Measurements from ENCODE around the gene DFFB. TPM values are rescaled to one million over a fixed set of nuclear protein-coding genes. Genes with fewer than 3 reads are reported as not detected.

DFFB gene
- total and polyA plus RNA-seq, 7 experiments from 2014 or later, result 9.8 to 27.7 (median 14.9) TPM

DNA sequence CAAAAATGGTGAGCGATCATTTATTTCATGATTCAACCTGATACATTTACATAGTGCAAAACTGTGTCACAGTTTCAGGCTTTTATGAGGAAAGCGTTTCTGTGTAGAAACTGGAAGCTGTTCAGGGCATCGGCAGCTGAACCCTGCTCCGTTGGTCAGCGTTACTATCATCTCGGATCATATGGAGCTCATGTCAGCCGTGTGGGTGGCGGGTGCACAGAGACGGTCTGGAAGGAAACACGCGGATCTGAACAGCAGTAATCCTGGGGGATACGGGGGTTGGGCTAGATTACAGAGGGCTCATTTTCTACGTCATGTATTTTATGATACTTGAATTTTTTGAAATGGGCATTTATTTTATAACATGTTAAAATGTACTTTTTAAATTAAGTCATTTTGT, 27.7 kb downstream of the DFFB start:
- no peak overlapping the region for H3K27ac ChIP-seq (ENCODE audit: low read depth, low read length)
- no peak for ATAC-seq
- H3K4me3 ChIP-seq (ENCODE audit: low read length), result no peak overlapping the region
- no peaks in the 10 kb centered on the region for H3K9me3 ChIP-seq (ENCODE audit: control insufficient read depth in 2 of 3, low read length in 3 of 3)
- Mint-ChIP-seq H3K27me3 (no peaks in the 10 kb centered on the region), H3K36me3 (peaks cover 12 to 45% (median 19%) of the 10 kb centered on the region in 5 donors), H3K4me1 (peaks cover 0 to 6% (median 0%) of the 10 kb centered on the region in 7 donors), H3K4me3 (no peak overlapping the region), H3K9me3 (peaks cover 0 to under 1% (median 0%) of the 10 kb centered on the region in 11 donors), H3K27ac (peak overlapping the region in 1 of 9 donors; percentile 17)
- peaks cover 0 to 11% of the 10 kb centered on the region in 2 donors for H3K4me1 ChIP-seq (ENCODE audit: control insufficient read depth in 2 of 2, insufficient read depth in 2 of 2, low read length in 2 of 2)
- intact Hi-C loops (cut with micrococcal nuclease), result no loop called here
- no peaks in the 10 kb centered on the region for H3K27me3 ChIP-seq (ENCODE audit: control insufficient read depth in 2 of 2, insufficient read depth in 2 of 2, low read length in 2 of 2)
- H3K36me3 ChIP-seq (ENCODE audit: control insufficient read depth in 2 of 3, insufficient read depth in 3 of 3, low read length in 3 of 3), result peaks cover 0 to 70% (median 10%) of the 10 kb centered on the region in 3 experiments
- ChIA-PET POLR2A (no interaction called here), CTCF (interaction anchor here (0.6 to 0.7 kb wide), 2 partner anchors 21 to 130 kb away, joined by 3 read pairs; no protein-coding TSS in a partner anchor)
- no peak for DNase-seq

DNA sequence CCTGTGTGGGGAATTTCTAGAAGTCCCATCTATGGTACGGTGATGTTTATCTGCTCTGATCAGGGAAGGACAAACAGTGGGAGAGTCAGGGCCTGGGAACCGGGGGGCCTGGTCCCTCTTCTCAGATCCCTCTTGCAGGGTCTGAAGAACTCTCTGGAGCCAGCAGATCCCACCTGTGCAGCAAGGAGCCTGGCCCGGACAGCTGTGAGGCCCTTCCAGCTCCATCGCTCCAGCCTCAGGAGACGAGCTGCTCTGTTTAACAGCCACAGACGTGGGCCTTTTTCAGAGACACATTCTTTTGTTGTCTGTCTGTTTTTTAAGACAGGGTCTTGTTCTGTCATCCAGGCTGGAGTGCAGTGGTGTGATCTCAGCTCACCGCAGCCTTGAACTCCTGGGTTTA, 28.3 kb downstream of the DFFB start:
- no peak overlapping the region for H3K27ac Mint-ChIP-seq
- CTCF ChIA-PET, result no interaction called here
- H3K9me3 Mint-ChIP-seq, result no peaks in the 10 kb centered on the region
- Histone ChIP-seq H3K4me3 (ENCODE audit: low read length) (no peak overlapping the region), H3K4me1 (ENCODE audit: control insufficient read depth in 2 of 2, insufficient read depth in 2 of 2, low read length in 2 of 2) (peaks cover 0 to 17% of the 10 kb centered on the region in 2 donors), H3K9me3 (ENCODE audit: control insufficient read depth in 2 of 3, low read length in 3 of 3) (no peaks in the 10 kb centered on the region), H3K27ac (ENCODE audit: low read depth, low read length) (no peak overlapping the region), H3K36me3 (ENCODE audit: control insufficient read depth in 2 of 3, insufficient read depth in 3 of 3, low read length in 3 of 3) (peaks cover 0 to 70% (median 8%) of the 10 kb centered on the region in 3 experiments), H3K27me3 (ENCODE audit: control insufficient read depth in 2 of 2, insufficient read depth in 2 of 2, low read length in 2 of 2) (no peaks in the 10 kb centered on the region)
- DNase-seq, result no peak
- intact Hi-C loops (cut with micrococcal nuclease), result no loop called here
- H3K4me3 Mint-ChIP-seq, result no peak overlapping the region
- H3K27me3 Mint-ChIP-seq, result no peaks in the 10 kb centered on the region
- peaks cover 0 to 9% (median 0%) of the 10 kb centered on the region in 7 donors for H3K4me1 Mint-ChIP-seq
- no peak for ATAC-seq
- H3K36me3 Mint-ChIP-seq, result peaks cover 12 to 46% (median 19%) of the 10 kb centered on the region in 5 donors
- POLR2A ChIA-PET, result interaction anchor here (1.2 kb wide), 1 partner anchor 10 kb away, joined by 5 read pairs; no protein-coding TSS in a partner anchor

DNA sequence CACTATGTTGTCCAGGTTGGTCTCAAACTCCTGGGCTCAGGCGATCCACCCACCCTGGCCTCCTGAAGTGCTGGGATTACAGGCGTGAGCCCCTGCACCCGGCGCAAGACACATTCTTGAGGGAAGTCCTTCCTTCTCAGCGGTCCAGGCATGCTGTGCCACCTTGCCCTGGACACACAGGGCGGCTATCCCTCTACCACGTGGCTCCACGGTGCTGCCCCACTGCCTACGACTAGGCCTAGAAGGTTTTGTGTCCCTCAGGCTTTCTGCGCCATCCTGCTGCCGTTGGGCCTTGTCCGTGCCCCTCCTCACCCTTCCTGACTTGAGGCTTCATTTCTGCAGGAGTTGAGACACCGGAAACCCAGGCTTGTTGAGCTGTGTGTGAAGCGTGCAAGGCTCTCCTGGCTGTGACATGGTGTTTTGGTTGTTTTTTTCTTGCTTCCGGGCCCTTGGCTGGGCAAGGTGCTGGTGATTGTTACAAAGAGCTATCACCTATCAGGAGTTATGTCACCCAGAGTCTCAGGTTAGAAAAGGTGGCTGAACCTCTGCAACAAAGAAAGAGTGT, 28.9 kb downstream of the DFFB start:
- peak overlapping the region in 2 of 9 donors; percentile 4 to 29 for H3K27ac Mint-ChIP-seq
- H3K4me3 Mint-ChIP-seq, result no peak overlapping the region

DNA sequence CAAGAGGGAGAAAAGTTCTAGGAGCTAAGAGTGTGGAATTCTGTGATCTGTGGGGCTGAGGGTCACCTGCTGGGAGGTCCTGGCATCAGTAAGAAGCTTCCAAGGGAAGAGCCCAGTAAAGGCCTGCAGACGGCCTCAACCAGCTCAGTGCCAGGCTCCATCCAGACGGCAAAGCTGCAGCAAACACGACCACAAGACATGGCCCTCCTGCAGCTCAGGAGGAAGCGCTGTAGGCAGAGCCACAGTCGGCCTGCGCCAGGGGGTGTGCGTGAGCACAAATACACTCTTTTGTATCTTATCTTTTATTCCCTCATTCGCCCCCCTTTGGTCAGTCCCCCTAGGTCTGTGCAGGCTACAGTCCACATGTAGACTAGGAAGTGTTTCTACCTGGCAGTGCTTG, 29.4 kb downstream of the DFFB start:
- Histone ChIP-seq H3K36me3 (ENCODE audit: control insufficient read depth in 2 of 3, insufficient read depth in 3 of 3, low read length in 3 of 3) (peaks cover 0 to 74% (median 7%) of the 10 kb centered on the region in 3 experiments), H3K9me3 (ENCODE audit: control insufficient read depth in 2 of 3, low read length in 3 of 3) (no peaks in the 10 kb centered on the region)

More for the DNA sequence above, 28.9 kb downstream of the DFFB start:
- H3K36me3 ChIP-seq (ENCODE audit: control insufficient read depth in 2 of 3, insufficient read depth in 3 of 3, low read length in 3 of 3), result peaks cover 0 to 71% (median 7%) of the 10 kb centered on the region in 3 experiments
- H3K27me3 Mint-ChIP-seq, result no peaks in the 10 kb centered on the region
- ATAC-seq (no peak), DNase-seq (no peak)
- peaks cover 0 to 21% of the 10 kb centered on the region in 2 donors for H3K4me1 ChIP-seq (ENCODE audit: control insufficient read depth in 2 of 2, insufficient read depth in 2 of 2, low read length in 2 of 2)
- CTCF ChIA-PET, result no interaction called here
- POLR2A ChIA-PET, result interaction anchor here (1.2 kb wide), 1 partner anchor 9 kb away, joined by 5 read pairs; no protein-coding TSS in a partner anchor
- intact Hi-C loops (cut with micrococcal nuclease), result no loop called here
- no peaks in the 10 kb centered on the region for H3K9me3 Mint-ChIP-seq
- H3K9me3 ChIP-seq (ENCODE audit: control insufficient read depth in 2 of 3, low read length in 3 of 3), result no peaks in the 10 kb centered on the region
- peaks cover 12 to 45% (median 19%) of the 10 kb centered on the region in 5 donors for H3K36me3 Mint-ChIP-seq
- H3K4me1 Mint-ChIP-seq, result peaks cover 0 to 14% (median 0%) of the 10 kb centered on the region in 7 donors
- H3K4me3 ChIP-seq (ENCODE audit: low read length), result no peak overlapping the region
- no peak overlapping the region for H3K27ac ChIP-seq (ENCODE audit: low read depth, low read length)
- no peaks in the 10 kb centered on the region for H3K27me3 ChIP-seq (ENCODE audit: control insufficient read depth in 2 of 2, insufficient read depth in 2 of 2, low read length in 2 of 2)

DNA sequence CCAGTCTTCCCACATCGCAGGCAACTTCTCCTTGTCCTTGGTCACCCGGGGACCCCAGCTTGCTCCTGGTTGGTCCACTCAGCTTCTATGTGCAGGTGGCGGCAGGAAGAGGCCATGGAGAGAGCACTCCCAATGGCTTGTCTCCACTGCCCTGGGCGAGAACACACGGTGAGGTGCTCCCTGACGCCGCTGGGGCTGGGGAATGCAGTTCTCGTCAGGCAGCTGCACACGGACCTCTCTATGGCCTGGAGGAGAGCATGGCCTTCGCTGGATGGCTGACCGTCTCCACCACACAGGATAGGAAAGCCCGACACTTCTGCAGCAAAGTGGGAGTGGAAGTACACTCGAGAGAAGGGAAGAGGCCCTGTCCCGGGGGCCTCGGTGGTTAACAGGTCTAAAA, 31.0 kb downstream of the DFFB start:
- peaks cover 12 to 43% (median 17%) of the 10 kb centered on the region in 5 donors for H3K36me3 Mint-ChIP-seq

More for the DNA sequence above, 29.4 kb downstream of the DFFB start:
- no peak for DNase-seq
- Mint-ChIP-seq H3K9me3 (no peaks in the 10 kb centered on the region), H3K27ac (peak overlapping the region in 1 of 9 donors; percentile 4), H3K36me3 (peaks cover 12 to 45% (median 19%) of the 10 kb centered on the region in 5 donors), H3K4me3 (no peak overlapping the region), H3K27me3 (no peaks in the 10 kb centered on the region), H3K4me1 (peaks cover 0 to 18% (median 0%) of the 10 kb centered on the region in 7 donors)
- ChIA-PET POLR2A (interaction anchor here (1.2 kb wide), 1 partner anchor 9 kb away, joined by 5 read pairs; no protein-coding TSS in a partner anchor), CTCF (interaction anchor here (1.1 kb wide), 1 partner anchor 28 kb away, joined by 4 read pairs; no protein-coding TSS in a partner anchor)
- H3K27ac ChIP-seq (ENCODE audit: low read depth, low read length), result no peak overlapping the region
- no peaks in the 10 kb centered on the region for H3K27me3 ChIP-seq (ENCODE audit: control insufficient read depth in 2 of 2, insufficient read depth in 2 of 2, low read length in 2 of 2)
- no peak overlapping the region for H3K4me3 ChIP-seq (ENCODE audit: low read length)
- H3K4me1 ChIP-seq (ENCODE audit: control insufficient read depth in 2 of 2, insufficient read depth in 2 of 2, low read length in 2 of 2), result peaks cover 0 to 26% of the 10 kb centered on the region in 2 donors
- intact Hi-C loops (cut with micrococcal nuclease), result no loop called here
- no peak for ATAC-seq

DNA sequence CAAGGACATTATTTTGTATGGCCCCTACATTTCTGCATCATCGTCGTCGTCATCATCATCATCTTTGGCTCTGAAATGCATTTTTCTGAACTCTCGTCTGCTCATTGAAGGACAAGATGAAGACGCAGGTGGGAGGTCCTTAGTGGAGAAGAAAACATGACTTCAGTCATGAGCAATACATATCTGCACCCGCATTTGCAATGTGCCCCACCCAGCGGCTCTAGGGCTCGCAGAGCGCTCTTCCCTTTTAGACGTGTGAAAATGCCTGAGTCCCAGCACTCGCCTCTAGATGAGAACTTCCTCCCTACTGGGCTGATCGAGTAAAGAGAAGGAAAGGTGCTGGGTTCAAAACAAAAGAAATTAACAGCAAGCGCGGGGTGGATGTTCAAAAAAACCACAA, 32.7 kb downstream of the DFFB start:
- POLR2A ChIA-PET, result no interaction called here
- no peaks in the 10 kb centered on the region for H3K27me3 ChIP-seq (ENCODE audit: control insufficient read depth in 2 of 2, insufficient read depth in 2 of 2, low read length in 2 of 2)
- H3K4me3 ChIP-seq (ENCODE audit: low read length), result no peak overlapping the region
- no peak for DNase-seq
- Mint-ChIP-seq H3K4me3 (peak overlapping the region in 1 of 10 donors; percentile 49), H3K9me3 (no peaks in the 10 kb centered on the region), H3K27ac (peak overlapping the region in 4 of 9 donors; percentile 38 to 62 (median 50)), H3K27me3 (no peaks in the 10 kb centered on the region), H3K4me1 (peaks cover 0 to 20% (median under 1%) of the 10 kb centered on the region in 7 donors), H3K36me3 (peaks cover 5 to 35% (median 12%) of the 10 kb centered on the region in 5 donors)
- ATAC-seq, result peak; percentile 72
- no peaks in the 10 kb centered on the region for H3K9me3 ChIP-seq (ENCODE audit: control insufficient read depth in 2 of 3, low read length in 3 of 3)
- intact Hi-C loops (cut with micrococcal nuclease), result no loop called here
- H3K4me1 ChIP-seq (ENCODE audit: control insufficient read depth in 2 of 2, insufficient read depth in 2 of 2, low read length in 2 of 2), result peaks cover 0 to 23% of the 10 kb centered on the region in 2 donors
- no peak overlapping the region for H3K27ac ChIP-seq (ENCODE audit: low read depth, low read length)
- CTCF ChIA-PET, result no interaction called here
- peaks cover 0 to 68% (median 7%) of the 10 kb centered on the region in 3 experiments for H3K36me3 ChIP-seq (ENCODE audit: control insufficient read depth in 2 of 3, insufficient read depth in 3 of 3, low read length in 3 of 3)

More for the DNA sequence above, 31.0 kb downstream of the DFFB start:
- ATAC-seq (no peak), DNase-seq (no peak)
- Histone ChIP-seq H3K9me3 (ENCODE audit: control insufficient read depth in 2 of 3, low read length in 3 of 3) (no peaks in the 10 kb centered on the region), H3K27me3 (ENCODE audit: control insufficient read depth in 2 of 2, insufficient read depth in 2 of 2, low read length in 2 of 2) (no peaks in the 10 kb centered on the region), H3K27ac (ENCODE audit: low read depth, low read length) (no peak overlapping the region), H3K4me1 (ENCODE audit: control insufficient read depth in 2 of 2, insufficient read depth in 2 of 2, low read length in 2 of 2) (peaks cover 0 to 26% of the 10 kb centered on the region in 2 donors), H3K4me3 (ENCODE audit: low read length) (no peak overlapping the region), H3K36me3 (ENCODE audit: control insufficient read depth in 2 of 3, insufficient read depth in 3 of 3, low read length in 3 of 3) (peaks cover 0 to 80% (median 7%) of the 10 kb centered on the region in 3 experiments)
- peak overlapping the region in 1 of 9 donors; percentile 46 for H3K27ac Mint-ChIP-seq
- no peaks in the 10 kb centered on the region for H3K9me3 Mint-ChIP-seq
- peaks cover 0 to 22% (median 0%) of the 10 kb centered on the region in 7 donors for H3K4me1 Mint-ChIP-seq
- H3K27me3 Mint-ChIP-seq, result no peaks in the 10 kb centered on the region
- ChIA-PET CTCF (no interaction called here), POLR2A (interaction anchor here (0.6 kb wide), 1 partner anchor 11 kb away, joined by 3 read pairs; no protein-coding TSS in a partner anchor)
- no peak overlapping the region for H3K4me3 Mint-ChIP-seq
- intact Hi-C loops (cut with micrococcal nuclease), result no loop called here

All from naive thymus-derived CD4-positive, alpha-beta T cell (primary cell).